ENCODE data around the gene FBXL13.
"Not testable (repeated sequence)": the region's sequence is repeated elsewhere in the genome, so short reads cannot be mapped to it uniquely, and the experiment has no call there.

Gene FBXL13

GRCh38 chr7:103079836-103080235 lies 5.2 kb upstream of the FBXL13 start:
- DNase-seq (ENCODE audit: low spot score): no peak

- not testable (repeated sequence) for DNase-seq (ENCODE audit: low spot score)
These were observed 3.6 kb upstream of the FBXL13 start for GRCh38 chr7:103078226-103078625.

DNA sequence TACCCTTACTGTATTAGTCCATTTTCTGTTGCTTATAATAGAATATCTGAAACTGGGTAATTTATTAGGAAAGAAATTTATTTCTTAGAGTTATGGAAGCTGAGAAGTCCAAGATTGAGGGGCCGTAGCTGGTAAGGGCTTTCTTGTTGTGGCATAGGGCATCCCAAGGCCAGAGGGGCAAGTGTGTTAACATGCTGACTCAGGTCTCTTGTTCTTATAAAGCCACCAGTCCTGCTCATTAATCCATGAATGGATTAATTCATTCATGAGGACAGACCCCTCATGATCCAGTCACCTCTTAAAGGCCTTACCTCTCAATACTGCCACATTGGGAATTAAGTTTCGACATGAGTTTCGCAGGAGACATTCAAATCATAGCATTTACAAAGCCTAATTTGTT lies 2.7 kb upstream of the FBXL13 start:
- DNase-seq (ENCODE audit: low spot score): no peak

- no peak for DNase-seq (ENCODE audit: low spot score)
These were observed 2.2 kb upstream of the FBXL13 start for GRCh38 chr7:103076764-103077163.

DNA sequence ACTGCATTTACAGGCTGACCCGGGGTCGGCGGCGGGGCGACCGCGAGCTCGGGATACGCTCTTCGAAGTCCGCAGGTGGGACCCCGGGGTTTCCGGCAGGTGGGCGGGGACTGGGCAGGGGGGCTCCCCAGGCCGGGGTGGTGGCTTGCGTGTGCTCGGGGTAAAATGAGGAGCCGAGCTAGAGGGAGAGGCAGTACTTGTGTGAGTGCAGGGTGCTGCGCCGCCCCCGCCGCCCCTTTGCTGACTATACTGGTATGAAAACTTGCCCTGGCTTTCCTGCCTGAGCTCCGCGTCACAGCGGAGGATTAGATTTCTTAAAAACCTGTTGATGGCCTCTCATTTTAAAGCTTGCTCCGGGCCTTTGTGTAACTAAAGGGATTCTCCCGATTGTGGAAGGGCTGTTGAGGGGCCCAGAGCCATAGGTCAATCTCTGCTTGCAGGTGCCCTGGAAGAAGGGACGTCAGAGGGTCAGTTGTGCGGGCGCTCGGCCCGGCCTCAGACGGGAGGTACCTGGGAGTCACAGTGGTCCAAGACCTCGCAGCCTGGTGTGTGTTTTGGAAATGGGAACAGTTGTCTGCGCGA lies 832 bp upstream of the FBXL13 start:
- peak; percentile 37 for DNase-seq (ENCODE audit: low spot score)

GRCh38 chr7:103073989-103074518 lies 542 bp downstream of the FBXL13 start:
- DNase-seq (ENCODE audit: low spot score): no peak

GRCh38 chr7:103071000-103071399 lies 3.6 kb downstream of the FBXL13 start:
- DNase-seq (ENCODE audit: low spot score): no peak

GRCh38 chr7:103068414-103069403 lies 5.9 kb downstream of the FBXL13 start:
- DNase-seq (ENCODE audit: low spot score): no peak

GRCh38 chr7:103065667-103066066 lies 8.9 kb downstream of the FBXL13 start:
- DNase-seq (ENCODE audit: low spot score): peak; percentile 15

DNA sequence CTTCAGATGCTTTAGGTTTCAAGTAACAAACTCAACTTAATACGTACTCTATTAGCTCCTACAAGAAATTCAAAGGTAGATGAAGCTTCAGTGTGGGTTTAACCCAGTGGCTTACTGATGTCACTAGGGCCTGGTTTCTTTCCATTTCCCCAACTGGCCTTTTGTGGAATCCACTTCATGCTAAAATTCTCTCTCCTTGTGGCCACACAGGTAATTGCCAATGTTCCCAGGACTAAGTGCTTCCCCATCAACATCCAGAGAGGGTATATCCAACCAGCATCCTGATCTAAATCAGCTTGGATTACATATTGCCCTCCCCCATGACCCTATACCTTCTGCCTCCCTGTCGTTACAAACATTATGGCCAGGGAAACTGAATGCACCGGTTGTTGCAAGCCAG lies 10.7 kb downstream of the FBXL13 start:
- no peak for DNase-seq (ENCODE audit: low spot score)

DNA sequence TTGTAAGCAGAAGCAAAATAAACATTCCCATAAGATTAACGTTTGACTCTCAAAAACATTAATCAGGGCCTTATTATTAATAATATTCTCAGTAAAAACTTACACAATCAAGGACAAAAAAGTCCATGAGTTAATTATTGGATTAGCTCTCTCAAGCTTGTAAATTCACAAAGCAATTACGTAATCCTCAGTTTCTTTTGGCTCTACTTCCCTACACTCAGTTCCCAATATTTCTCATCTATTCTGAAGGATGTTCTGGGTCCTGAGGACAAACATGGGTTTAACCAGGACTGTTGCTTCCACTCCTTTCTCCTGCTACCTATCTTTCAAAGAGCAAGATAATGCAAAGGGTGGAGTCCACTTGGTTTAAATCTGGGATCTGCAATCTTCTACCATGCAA lies 15.1 kb downstream of the FBXL13 start:
- DNase-seq (ENCODE audit: low spot score): no peak

GRCh38 chr7:103058122-103058521 lies 16.5 kb downstream of the FBXL13 start:
- DNase-seq (ENCODE audit: low spot score): no peak

DNA sequence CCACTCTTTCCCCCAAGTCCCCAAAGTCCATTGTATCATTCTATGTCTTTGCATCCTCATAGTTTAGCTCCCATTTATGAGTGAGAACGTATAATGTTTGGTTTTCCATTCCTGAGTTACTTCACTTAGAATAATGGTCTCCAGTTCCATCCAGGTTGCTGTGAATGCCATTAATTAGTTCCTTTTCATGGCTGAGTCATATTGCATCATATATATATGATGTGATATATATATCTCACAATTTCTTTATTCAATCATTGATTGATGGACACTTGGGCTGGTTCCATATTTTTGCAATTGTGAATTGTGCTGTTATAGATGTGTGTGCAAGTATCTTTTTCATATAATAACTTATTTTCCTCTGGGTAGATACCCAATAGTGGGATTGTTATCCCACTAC lies 18.6 kb downstream of the FBXL13 start:
- DNase-seq (ENCODE audit: low spot score): not testable (repeated sequence)

- no peak for DNase-seq (ENCODE audit: low spot score)
These were observed 23.1 kb downstream of the FBXL13 start for GRCh38 chr7:103051519-103051918.

DNA sequence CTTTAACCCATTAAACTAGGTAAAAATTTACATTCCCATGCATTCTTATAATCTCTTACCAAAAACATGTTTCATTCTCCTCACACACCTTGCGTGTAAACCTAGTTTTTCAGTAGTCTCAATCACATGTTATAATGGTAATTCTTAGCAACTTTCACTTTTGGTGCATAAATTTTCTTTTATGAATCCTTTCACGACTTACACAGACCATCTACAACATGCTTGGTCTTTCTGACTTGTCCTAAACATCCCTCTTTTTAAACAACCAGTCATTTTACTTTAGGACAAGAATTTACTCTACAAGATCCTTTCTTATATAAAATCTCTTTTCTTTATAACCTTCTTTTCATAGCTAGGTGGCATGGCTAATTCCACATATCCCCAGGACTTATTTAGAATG lies 25.8 kb downstream of the FBXL13 start:
- DNase-seq (ENCODE audit: low spot score): no peak

GRCh38 chr7:103041815-103042214 lies 32.8 kb downstream of the FBXL13 start:
- DNase-seq (ENCODE audit: low spot score): not testable (repeated sequence)

DNA sequence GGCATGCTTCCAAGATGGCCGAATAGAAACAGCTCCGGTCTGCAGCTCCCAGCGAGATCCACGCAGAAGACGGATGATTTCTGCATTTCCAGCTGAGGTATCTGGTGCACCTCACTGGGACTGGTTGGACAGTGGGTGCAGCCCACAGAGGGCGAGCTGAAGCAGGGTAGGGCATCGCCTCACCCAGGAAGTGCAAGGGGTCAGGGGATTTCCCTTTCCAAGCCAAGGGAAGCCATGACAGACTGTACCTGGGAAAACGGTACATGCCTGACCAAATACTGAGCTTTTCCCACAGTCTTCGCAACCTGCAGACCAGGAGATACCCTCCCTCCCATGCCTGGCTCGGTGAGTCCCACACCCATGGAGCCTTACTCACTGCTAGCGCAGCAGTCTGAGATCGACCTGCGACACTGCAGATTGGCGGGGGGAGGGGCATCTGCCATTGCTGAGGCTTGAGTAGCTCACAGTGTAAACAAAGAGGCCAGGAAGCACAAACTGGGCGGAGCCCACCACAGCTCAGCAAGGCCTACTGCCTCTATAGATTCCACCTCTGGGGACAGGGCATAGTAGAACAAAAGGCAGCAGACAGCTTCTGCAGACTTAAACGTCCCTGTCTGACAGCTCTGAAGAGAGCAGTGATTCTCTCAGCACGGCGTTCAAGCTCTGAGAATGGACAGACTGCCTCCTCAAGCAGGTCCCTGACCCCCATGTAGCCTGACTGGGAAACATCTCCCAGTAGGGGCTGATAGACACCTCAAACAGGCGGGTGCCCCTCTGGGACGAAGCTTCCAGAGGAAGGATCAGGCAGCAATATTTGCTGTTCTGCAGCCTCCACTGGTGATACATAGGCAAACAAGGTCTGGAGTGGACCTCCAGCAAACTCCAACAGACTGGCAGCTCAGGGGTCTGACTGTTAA lies 36.5 kb downstream of the FBXL13 start:
- DNase-seq (ENCODE audit: low spot score): peak; percentile 8

DNA sequence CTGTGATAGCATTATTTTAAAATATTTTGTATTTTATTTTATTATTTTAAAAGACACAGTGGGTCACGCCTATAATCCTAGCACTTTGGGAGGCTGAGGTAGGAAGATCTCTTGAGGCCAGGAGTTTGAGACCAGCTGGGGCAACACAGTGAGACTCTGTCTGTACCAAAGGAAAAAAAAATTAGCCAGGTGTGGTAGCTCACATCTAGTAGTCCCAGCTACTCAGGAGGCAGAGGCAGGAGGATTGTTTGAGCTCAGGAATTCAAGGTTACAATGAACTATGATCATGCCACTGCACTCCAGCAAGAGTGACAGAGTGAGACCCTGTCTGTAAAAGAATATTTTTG lies 37.1 kb downstream of the FBXL13 start:
- DNase-seq (ENCODE audit: low spot score): no peak

GRCh38 chr7:103034318-103034717 lies 40.3 kb downstream of the FBXL13 start:
- not testable (repeated sequence) for DNase-seq (ENCODE audit: low spot score)

DNA sequence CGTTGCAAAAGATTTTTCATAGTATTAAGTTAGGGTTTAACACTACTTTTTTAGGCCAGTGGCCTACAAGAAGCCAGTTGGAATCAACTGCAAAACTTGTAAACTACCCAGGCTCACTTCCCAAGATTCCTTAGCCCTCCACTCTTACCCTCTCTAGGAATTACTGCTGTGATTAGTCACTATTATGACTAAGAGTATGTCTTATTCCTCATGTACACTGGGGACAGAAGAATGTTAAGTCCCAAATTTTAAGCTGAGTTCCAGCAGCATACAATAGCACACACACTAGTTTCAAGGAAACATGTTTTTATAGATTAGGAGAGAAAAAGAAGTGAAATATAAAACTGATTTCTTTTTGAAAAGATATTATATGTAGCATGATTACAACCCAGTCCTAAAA lies 42.8 kb downstream of the FBXL13 start:
- no peak for DNase-seq (ENCODE audit: low spot score)

GRCh38 chr7:103031024-103031423 lies 43.6 kb downstream of the FBXL13 start:
- no peak for DNase-seq (ENCODE audit: low spot score)

DNA sequence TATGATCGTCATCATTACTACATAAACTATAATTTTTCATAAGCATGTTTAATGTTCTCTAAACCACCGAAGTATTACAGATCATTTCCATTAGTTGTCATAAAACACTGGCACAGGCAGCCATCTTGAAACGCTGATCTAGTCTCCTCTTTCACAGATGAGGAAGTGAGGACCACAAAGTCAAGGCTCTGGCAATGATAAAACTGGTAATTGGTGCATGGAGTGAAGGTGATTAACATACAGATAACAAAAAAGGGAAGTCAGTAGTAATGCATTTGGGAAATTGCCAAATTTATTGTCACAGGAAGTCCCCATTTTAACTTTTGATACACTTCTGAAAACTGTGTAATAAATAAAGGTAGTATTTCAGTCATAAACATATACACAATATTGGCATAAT lies 49.3 kb downstream of the FBXL13 start:
- DNase-seq (ENCODE audit: low spot score): no peak
